HFF-Myc (cell line): Measurements from ENCODE around the gene TM6SF1.
"Not testable (repeated sequence)": the region's sequence is repeated elsewhere in the genome, so short reads cannot be mapped to it uniquely, and the experiment has no call there.

Source experiments
- DNase-seq: peaks from one replicate; pipeline ENCODE4 v3.0.0-alpha.2; 2011; ENCODE audit warnings: low read depth; ENCODE audit errors: extremely low read depth
- H3K4me3 ChIP-seq: replicated peaks from 2 replicates; pipeline ENCODE4 v1.5.1; 2011; ENCODE audit warnings: low read depth, mild to moderate bottlenecking, control low read depth, low read length
- CTCF ChIP-seq: IDR thresholded peaks from 2 replicates; pipeline ENCODE4 v1.5.1; 2012; ENCODE audit warnings: mild to moderate bottlenecking, low read depth, low read length, control low read depth; ENCODE audit errors: missing control alignments

TM6SF1 gene

GRCh38 chr15:83077491-83078230 is 29.8 kb upstream of the TM6SF1 start:
- no peak overlapping the region for H3K4me3 ChIP-seq
- TF ChIP-seq CTCF: no peak
- DNase-seq: no peak

GRCh38 chr15:83078712-83079111 is 28.7 kb upstream of the TM6SF1 start:
- no peak for TF ChIP-seq CTCF
- DNase-seq: no peak
- H3K4me3 ChIP-seq: no peak overlapping the region

- DNase-seq: no peak
- no peak overlapping the region for H3K4me3 ChIP-seq
- TF ChIP-seq CTCF: no peak
Observed at GRCh38 chr15:83081256-83082014, 26.0 kb upstream of the TM6SF1 start.

GRCh38 chr15:83082730-83083386 is 24.6 kb upstream of the TM6SF1 start:
- no peak for TF ChIP-seq CTCF
- DNase-seq: no peak
- no peak overlapping the region for H3K4me3 ChIP-seq

- not testable (repeated sequence) for H3K4me3 ChIP-seq, DNase-seq
Observed at GRCh38 chr15:83085461-83085860, 22.0 kb upstream of the TM6SF1 start.

GRCh38 chr15:83085864-83086552 is 21.4 kb upstream of the TM6SF1 start:
- H3K4me3 ChIP-seq, DNase-seq: not testable (repeated sequence)

GRCh38 chr15:83087576-83087975 is 19.9 kb upstream of the TM6SF1 start:
- TF ChIP-seq CTCF: no peak
- no peak for DNase-seq
- no peak overlapping the region for H3K4me3 ChIP-seq
